Right lobe of liver (tissue), 4 donors: ENCODE measurements around the gene GARIN5A.

Source experiments
- CTCF ChIP-seq, 4 donors: fragments of 200-600 bp in 3 of 4; fragments of 450-650 bp in 1 of 4; IDR thresholded peaks; one replicate each; pipeline versions ENCODE4 v1.5.1 to v1.8.0; 2016 to 2022; ENCODE audit warnings: antibody characterized with exemption in 4 of 4, mild to moderate bottlenecking in 2 of 4
- POLR2A ChIP-seq: fragments of 450-650 bp; IDR thresholded peaks from one replicate; pipeline ENCODE4 v1.6.1; 2017; ENCODE audit warnings: antibody characterized with exemption, mild to moderate bottlenecking
- donor health status: DM: no; HTN: no; CAD: no.
- donor health status: DM: no; HTN: no; CAD: no.
- donor health status: DM: no; HTN: yes; CAD: no.

GRCh38 chr19:50481351-50482149, 4.9 kb upstream of the GARIN5A start:
- TF ChIP-seq CTCF (IDR thresholded peaks at IDR 0.05) (no peak), POLR2A (no peak)
